CD8-positive, alpha-beta memory T cell (primary cell): ENCODE results near the gene GLIPR1. TPM values are rescaled to one million over a fixed set of nuclear protein-coding genes. Genes with fewer than 3 reads are reported as not detected.
"Not testable (repeated sequence)": the region's sequence is repeated elsewhere in the genome, so short reads cannot be mapped to it uniquely, and the experiment has no call there.

ENCODE experiments used
- CTCF ChIA-PET: fragments of 350-600 bp; sonication (Branson Sonifier 250); formaldehyde crosslinking; loops from one replicate; lab custom pipeline; 2021; ENCODE audit warnings: antibody characterized with exemption; lab: Charles Lee
- POLR2A ChIA-PET: fragments of 350-600 bp; sonication (Branson Sonifier 250); formaldehyde crosslinking; loops from one replicate; lab custom pipeline; 2021; ENCODE audit warnings: antibody characterized with exemption; lab: Charles Lee
- DNase-seq, 5 donors: peaks; one replicate each; pipeline versions ENCODE4 v3.0.0 to v3.0.0-alpha.2; 2020 to 2022; ENCODE audit warnings: mixed read lengths in 1 of 5
- H3K27ac ChIP-seq: one replicate; pipeline ENCODE4 v1.7.0; 2013; ENCODE audit warnings: low read depth, mild to moderate bottlenecking, low read length, moderate library complexity
- H3K27me3 ChIP-seq: 2 replicates; pipeline ENCODE4 v1.7.0; 2013; ENCODE audit warnings: low read length, mild to moderate bottlenecking; ENCODE audit not compliant: insufficient read depth, poor library complexity, severe bottlenecking
- H3K36me3 ChIP-seq: 2 replicates; pipeline ENCODE4 v1.7.0; 2013; ENCODE audit warnings: mild to moderate bottlenecking, low read length, moderate library complexity; ENCODE audit not compliant: insufficient read depth
- H3K4me1 ChIP-seq: 2 replicates; pipeline ENCODE4 v1.7.0; 2013; ENCODE audit warnings: mild to moderate bottlenecking, low read length, moderate library complexity; ENCODE audit not compliant: insufficient read depth
- H3K4me3 ChIP-seq: 2 replicates; pipeline ENCODE4 v1.7.0; 2013; ENCODE audit warnings: mild to moderate bottlenecking, low read length
- H3K9me3 ChIP-seq: 2 replicates; pipeline ENCODE4 v1.7.0; 2013; ENCODE audit warnings: mild to moderate bottlenecking, low read length
- H3K27ac Mint-ChIP-seq, 8 donors: one replicate each; pipeline ENCODE4 v1.8.0; 2020 to 2021; ENCODE audit warnings: mixed read lengths in 8 of 8, mild to moderate bottlenecking in 6 of 8, inconsistent platforms in 3 of 8, moderate library complexity in 3 of 8
- H3K27me3 Mint-ChIP-seq, 2 donors: one replicate each; pipeline ENCODE4 v1.8.0; 2020 to 2021; ENCODE audit warnings: mixed read lengths in 2 of 2, mild to moderate bottlenecking in 1 of 2, moderate library complexity in 1 of 2
- H3K36me3 Mint-ChIP-seq, 3 donors: one replicate each; pipeline ENCODE4 v1.8.0; 2020 to 2021; ENCODE audit warnings: mixed read lengths in 3 of 3, inconsistent platforms in 1 of 3, mild to moderate bottlenecking in 1 of 3
- H3K4me1 Mint-ChIP-seq, 3 donors: one replicate each; pipeline ENCODE4 v1.8.0; 2020 to 2021; ENCODE audit warnings: mixed read lengths in 3 of 3, inconsistent platforms in 1 of 3, mild to moderate bottlenecking in 1 of 3
- H3K4me3 Mint-ChIP-seq, 7 donors: one replicate each; pipeline ENCODE4 v1.8.0; 2020 to 2021; ENCODE audit warnings: mixed read lengths in 7 of 7, mild to moderate bottlenecking in 6 of 7, moderate library complexity in 4 of 7, inconsistent platforms in 2 of 7
- H3K9me3 Mint-ChIP-seq, 5 donors: one replicate each; pipeline ENCODE4 v1.8.0; 2020 to 2022; ENCODE audit warnings: mixed read lengths in 5 of 5, mild to moderate bottlenecking in 3 of 5, moderate library complexity in 2 of 5, inconsistent platforms in 1 of 5
- polyA plus RNA-seq: library from polyadenylated mRNA; unstranded; fragments of 300-500 nt; fragmentation: Illumina TruSeq; gene quantifications from one replicate; pipeline ENCODE4 v1.2.3, GENCODE V29; 2021
- total RNA-seq, 2 experiments: library from RNA; stranded (reverse); gene quantifications; one replicate each; pipeline ENCODE4 v1.2.3, GENCODE V29; 2021

Gene GLIPR1
- total and polyA plus RNA-seq, 3 experiments from 2014 or later: 22.2 to 202 (median 22.8) TPM

GRCh38 chr12:75455839-75456238 is 24.7 kb upstream of the GLIPR1 start:
- peaks cover 0 to 3% (median 0%) of the 10 kb centered on the region in 3 donors for H3K36me3 Mint-ChIP-seq
- Histone ChIP-seq H3K4me1 (peaks cover 36% of the 10 kb centered on the region), H3K27ac (no peak overlapping the region), H3K27me3 (no peaks in the 10 kb centered on the region), H3K4me3 (no peak overlapping the region), H3K9me3 (no peaks in the 10 kb centered on the region), H3K36me3 (no peaks in the 10 kb centered on the region)
- POLR2A ChIA-PET: interaction anchor here (0.5 kb wide), 1 partner anchor 595 kb away, joined by 8 read pairs; no protein-coding TSS in a partner anchor
- H3K27me3 Mint-ChIP-seq: no peaks in the 10 kb centered on the region
- peaks cover 0 to 8% (median 3%) of the 10 kb centered on the region in 5 donors for H3K9me3 Mint-ChIP-seq
- CTCF ChIA-PET: interaction anchor here (0.6 to 3.2 kb wide), 7 partner anchors 10 to 29 kb away, joined by 3 to 27 read pairs (median 3); partner anchors contain the start of gene GLIPR1
- no peak for DNase-seq
- H3K4me1 Mint-ChIP-seq: peaks cover 48 to 56% (median 51%) of the 10 kb centered on the region in 3 donors
- peak overlapping the region in 1 of 7 donors; percentile 1 for H3K4me3 Mint-ChIP-seq
- peak overlapping the region in 1 of 8 donors; percentile 3 for H3K27ac Mint-ChIP-seq

DNA sequence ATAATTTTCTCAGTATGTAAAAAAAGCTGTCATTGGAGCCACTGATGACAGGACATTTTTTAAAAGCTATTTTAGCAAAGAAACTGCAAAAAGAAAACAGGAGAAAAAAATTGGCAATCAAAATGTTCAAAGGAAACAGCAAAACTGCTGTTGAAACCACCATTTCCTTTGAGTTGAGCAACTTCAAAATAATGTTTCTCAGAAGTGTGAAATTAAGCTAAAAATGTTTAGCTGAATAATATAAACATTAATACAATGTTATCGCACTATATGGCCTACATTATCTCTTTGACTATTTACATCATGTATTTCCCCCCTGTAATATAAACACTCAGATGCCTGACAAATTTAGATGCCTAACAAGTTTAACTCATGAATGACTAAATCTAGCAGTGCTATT is 23.4 kb upstream of the GLIPR1 start:
- no peaks in the 10 kb centered on the region for H3K9me3 ChIP-seq
- Mint-ChIP-seq H3K9me3 (peaks cover 0 to 8% (median 3%) of the 10 kb centered on the region in 5 donors), H3K36me3 (peaks cover 0 to 3% (median 0%) of the 10 kb centered on the region in 3 donors), H3K27ac (peak overlapping the region in 7 of 8 donors; percentile 1 to 48 (median 12)), H3K4me1 (peaks cover 48 to 56% (median 55%) of the 10 kb centered on the region in 3 donors), H3K4me3 (peak overlapping the region in 6 of 7 donors; percentile 6 to 55 (median 49)), H3K27me3 (no peaks in the 10 kb centered on the region)
- no peak overlapping the region for H3K4me3 ChIP-seq
- CTCF ChIA-PET: interaction anchor here (0.9 to 3.2 kb wide), 5 partner anchors 20 to 123 kb away, joined by 3 to 27 read pairs (median 6); partner anchors contain the start of genes GLIPR1 and GLIPR1L1
- peak in 2 of 5 donors; percentile 32 to 38 for DNase-seq
- POLR2A ChIA-PET: interaction anchor here (0.5 to 1.2 kb wide), 4 partner anchors 23 to 66 kb away, joined by 4 to 7 read pairs (median 4); partner anchors contain the start of genes GLIPR1 and KRR1
- H3K27ac ChIP-seq: no peak overlapping the region
- H3K27me3 ChIP-seq: no peaks in the 10 kb centered on the region
- peaks cover 36% of the 10 kb centered on the region for H3K4me1 ChIP-seq
- H3K36me3 ChIP-seq: no peaks in the 10 kb centered on the region

DNA sequence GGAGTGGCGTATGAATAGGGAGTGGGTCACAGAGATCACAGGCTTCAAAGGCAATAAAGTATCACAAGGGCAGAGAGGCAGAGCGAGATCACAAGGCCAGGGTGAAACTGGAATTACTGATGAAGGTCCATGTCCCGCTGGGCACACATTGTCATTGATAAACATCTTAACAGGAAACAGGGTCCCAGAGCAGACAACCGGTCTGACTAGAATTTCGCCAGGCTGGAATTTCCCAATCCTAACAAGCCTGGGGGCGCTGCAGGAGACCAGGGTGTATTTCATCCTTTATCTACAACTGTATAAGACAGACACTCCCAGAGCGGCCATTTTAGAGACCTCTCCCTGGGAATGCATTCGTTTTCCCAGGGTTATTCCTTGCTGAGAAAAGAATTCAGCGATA is 22.7 kb upstream of the GLIPR1 start:
- Mint-ChIP-seq H3K4me1 (peaks cover 48 to 59% (median 55%) of the 10 kb centered on the region in 3 donors), H3K27ac (peak overlapping the region in 7 of 8 donors; percentile 1 to 89 (median 46)), H3K4me3 (peak overlapping the region in 6 of 7 donors; percentile 24 to 90 (median 46))
- not testable (repeated sequence) for H3K9me3 Mint-ChIP-seq, H3K36me3 ChIP-seq, H3K9me3 ChIP-seq, H3K36me3 Mint-ChIP-seq, H3K27me3 ChIP-seq, H3K4me3 ChIP-seq, H3K27ac ChIP-seq, H3K27me3 Mint-ChIP-seq, DNase-seq
- POLR2A ChIA-PET: interaction anchor here (0.5 to 1.2 kb wide), 4 partner anchors 23 to 67 kb away, joined by 4 to 7 read pairs (median 4); partner anchors contain the start of genes GLIPR1 and KRR1
- CTCF ChIA-PET: interaction anchor here (1.1 to 3.2 kb wide), 5 partner anchors 20 to 66 kb away, joined by 3 to 27 read pairs (median 7); partner anchors contain the start of genes GLIPR1 and GLIPR1L2
- peaks cover 36% of the 10 kb centered on the region for H3K4me1 ChIP-seq

- no peak overlapping the region for H3K4me3 ChIP-seq
- peaks cover 36% of the 10 kb centered on the region for H3K4me1 ChIP-seq
- Mint-ChIP-seq H3K9me3 (peaks cover 0 to 8% (median 3%) of the 10 kb centered on the region in 5 donors), H3K4me1 (peaks cover 48 to 59% (median 55%) of the 10 kb centered on the region in 3 donors), H3K27me3 (no peaks in the 10 kb centered on the region), H3K4me3 (peak overlapping the region in 6 of 7 donors; percentile 13 to 78 (median 30)), H3K36me3 (peaks cover 0 to 3% (median 0%) of the 10 kb centered on the region in 3 donors), H3K27ac (peak overlapping the region in 6 of 8 donors; percentile 22 to 72 (median 46))
- no peaks in the 10 kb centered on the region for H3K27me3 ChIP-seq
- DNase-seq: no peak
- no peak overlapping the region for H3K27ac ChIP-seq
- H3K36me3 ChIP-seq: no peaks in the 10 kb centered on the region
- CTCF ChIA-PET: interaction anchor here (1.0 to 2.9 kb wide), 3 partner anchors 25 to 125 kb away, joined by 5 to 7 read pairs (median 5); partner anchors contain the start of genes GLIPR1L1 and GLIPR1L2
- no peaks in the 10 kb centered on the region for H3K9me3 ChIP-seq
- POLR2A ChIA-PET: interaction anchor here (1.0 kb wide), 1 partner anchor 20 kb away, joined by 3 read pairs; no protein-coding TSS in a partner anchor
Measured at GRCh38 chr12:75459755-75460154, 20.8 kb upstream of the GLIPR1 start.

DNA sequence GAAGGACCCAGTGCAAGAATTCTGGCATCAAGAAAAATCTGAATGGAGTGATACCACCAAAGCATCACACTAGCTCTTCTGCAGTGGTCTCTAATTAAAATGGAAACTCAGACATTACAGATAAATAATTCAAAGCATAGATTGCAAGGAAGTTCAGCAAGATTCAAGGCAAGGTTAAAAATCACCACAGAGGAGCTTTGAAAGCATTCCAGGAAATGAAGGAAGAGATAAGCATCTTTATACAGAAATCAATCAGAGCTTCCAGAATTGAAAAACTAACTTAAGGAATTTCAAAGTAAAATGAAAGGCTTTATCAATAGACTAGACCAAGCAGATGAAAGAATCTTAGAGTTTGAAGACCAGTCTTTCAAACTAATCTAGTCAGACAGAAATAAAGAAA is 20.4 kb upstream of the GLIPR1 start:
- Histone ChIP-seq H3K9me3 (no peaks in the 10 kb centered on the region), H3K27me3 (no peaks in the 10 kb centered on the region), H3K4me1 (peaks cover 36% of the 10 kb centered on the region), H3K36me3 (no peaks in the 10 kb centered on the region), H3K4me3 (no peak overlapping the region), H3K27ac (no peak overlapping the region)
- Mint-ChIP-seq H3K27ac (peak overlapping the region in 4 of 8 donors; percentile 22 to 57 (median 46)), H3K36me3 (peaks cover 0 to 3% (median 0%) of the 10 kb centered on the region in 3 donors), H3K9me3 (peaks cover 0 to 8% (median 3%) of the 10 kb centered on the region in 5 donors), H3K4me3 (peak overlapping the region in 5 of 7 donors; percentile 13 to 41 (median 27)), H3K4me1 (peaks cover 45 to 59% (median 55%) of the 10 kb centered on the region in 3 donors), H3K27me3 (no peaks in the 10 kb centered on the region)
- DNase-seq: no peak
- CTCF ChIA-PET: interaction anchor here (1.0 to 2.9 kb wide), 3 partner anchors 25 to 125 kb away, joined by 5 to 7 read pairs (median 5); partner anchors contain the start of genes GLIPR1L1 and GLIPR1L2
- POLR2A ChIA-PET: interaction anchor here (1.0 kb wide), 1 partner anchor 19 kb away, joined by 3 read pairs; no protein-coding TSS in a partner anchor

DNA sequence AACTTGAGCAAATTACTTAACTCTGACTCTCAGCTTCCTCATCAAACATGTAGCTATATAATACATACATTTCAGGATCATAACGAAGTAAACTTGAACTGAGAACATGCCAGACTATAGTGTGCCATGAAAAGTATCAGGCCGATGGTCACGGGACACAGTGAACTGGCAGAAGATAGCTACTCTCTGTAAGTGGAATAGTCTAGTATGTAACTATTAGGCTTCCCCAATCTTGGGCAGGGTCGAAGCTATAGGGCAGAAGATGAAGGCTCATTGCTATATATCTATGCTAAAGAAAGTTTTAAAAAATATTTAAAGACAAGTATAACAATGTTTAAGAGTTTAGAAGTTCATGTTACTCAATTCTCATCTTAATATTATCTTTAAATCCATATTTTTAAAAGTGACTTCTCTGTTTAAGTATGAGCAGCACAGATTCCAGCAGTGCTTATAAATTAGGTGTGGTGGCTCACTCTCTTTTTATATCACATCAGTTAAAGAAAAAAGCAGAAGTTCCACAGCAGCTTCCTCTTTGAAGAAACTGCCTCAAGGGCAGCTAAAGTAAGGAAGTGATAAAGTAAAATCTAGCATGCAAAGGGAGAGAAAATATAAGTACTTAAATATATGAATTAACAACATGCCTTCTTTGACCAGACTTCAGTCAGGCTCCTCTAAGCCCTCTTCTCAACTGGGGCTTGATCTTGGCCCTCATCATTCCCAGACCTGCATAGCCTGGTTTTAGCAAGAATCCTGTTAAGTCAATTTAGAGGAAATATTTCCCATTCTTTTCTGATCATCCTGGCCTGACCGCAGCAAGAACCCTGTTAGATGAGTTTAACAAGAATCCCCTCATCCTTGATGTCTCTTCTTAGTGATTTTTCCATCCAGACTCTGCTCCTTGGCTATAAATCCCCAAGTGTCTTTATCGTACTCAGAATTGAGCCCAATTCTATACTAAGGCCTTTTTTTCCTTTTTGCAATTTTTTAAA is 8.4 kb upstream of the GLIPR1 start:
- H3K4me1 ChIP-seq: no peaks in the 10 kb centered on the region
- H3K36me3 ChIP-seq: no peaks in the 10 kb centered on the region
- Mint-ChIP-seq H3K9me3 (no peaks in the 10 kb centered on the region), H3K4me1 (peaks cover 3 to 5% (median 4%) of the 10 kb centered on the region in 3 donors), H3K36me3 (peaks cover 0 to 5% (median 2%) of the 10 kb centered on the region in 3 donors), H3K27ac (no peak overlapping the region), H3K4me3 (no peak overlapping the region), H3K27me3 (peaks cover 0 to 2% of the 10 kb centered on the region in 2 donors)
- ChIA-PET POLR2A (no interaction called here), CTCF (no interaction called here)
- DNase-seq: no peak
- no peaks in the 10 kb centered on the region for H3K27me3 ChIP-seq
- H3K27ac ChIP-seq: no peak overlapping the region
- H3K4me3 ChIP-seq: no peak overlapping the region
- no peaks in the 10 kb centered on the region for H3K9me3 ChIP-seq

DNA sequence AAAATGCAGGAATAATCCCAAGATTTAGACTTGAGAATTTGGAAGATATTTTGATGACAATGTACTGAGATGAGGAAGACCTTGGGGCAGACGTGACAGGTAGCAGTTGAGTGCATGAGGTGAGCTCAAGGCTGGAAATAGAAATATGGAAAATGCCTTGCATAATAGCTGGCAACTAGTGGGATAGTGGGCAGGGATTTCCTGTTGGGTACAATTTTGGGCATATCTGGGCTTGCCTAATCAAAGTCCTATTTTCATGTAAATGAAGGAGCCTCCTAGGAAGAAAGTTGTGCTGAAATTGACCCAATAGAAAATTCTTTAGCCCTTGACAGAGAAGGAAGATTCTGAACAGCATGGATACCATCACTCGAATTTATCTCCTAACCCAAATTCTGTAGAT is 6.4 kb upstream of the GLIPR1 start:
- Histone ChIP-seq H3K36me3 (no peaks in the 10 kb centered on the region), H3K27ac (no peak overlapping the region), H3K4me1 (peaks cover 19% of the 10 kb centered on the region), H3K4me3 (no peak overlapping the region), H3K9me3 (no peaks in the 10 kb centered on the region), H3K27me3 (no peaks in the 10 kb centered on the region)
- no peak for DNase-seq
- POLR2A ChIA-PET: no interaction called here
- Mint-ChIP-seq H3K36me3 (no peaks in the 10 kb centered on the region), H3K4me1 (peaks cover 20 to 24% (median 24%) of the 10 kb centered on the region in 3 donors), H3K9me3 (no peaks in the 10 kb centered on the region), H3K27me3 (peaks cover 0 to 2% of the 10 kb centered on the region in 2 donors), H3K4me3 (no peak overlapping the region), H3K27ac (peak overlapping the region in 1 of 8 donors; percentile 29)
- CTCF ChIA-PET: interaction anchor here (1.2 to 1.8 kb wide), 4 partner anchors 9 to 36 kb away, joined by 3 to 5 read pairs (median 4); no protein-coding TSS in a partner anchor
